K562 (cell line): ENCODE data around the gene MB21D2. TPM values are rescaled to one million over a fixed set of nuclear protein-coding genes. Genes with fewer than 3 reads are reported as not detected.

Experiments used
- ATAC-seq: fragments of 200-7000 bp; cut with Tn5 transposase; 3 replicates; pipeline ENCODE4 v1.9.1; 2020; ENCODE audit warnings: moderate library complexity
- BruUV-seq: library from RNA; stranded (reverse); fragments of 400-500 nt; replicated peaks from 2 replicates; lab custom pipeline; 2021; lab: Mats Ljungman, UMichigan
- CTCF ChIA-PET: fragments of 300-600 bp; formaldehyde crosslinking; extraction: SDS; loops from one replicate; lab custom pipeline; 2021; ENCODE audit warnings: low intra/inter-chr PET ratio; lab: Yijun Ruan, JAX
- POLR2A ChIA-PET: fragments of 300-600, 350-650 bp; sonication (Branson Sonifier 250); formaldehyde crosslinking; extraction: SDS; loops from one replicate; lab custom pipeline; 2021; ENCODE audit warnings: antibody characterized with exemption, inconsistent platforms; lab: Yijun Ruan, JAX
- DNase-seq, 4 experiments: peaks; one replicate each; pipeline versions ENCODE4 v3.0.0 to v3.0.0-alpha.2; 2011 to 2018; ENCODE audit warnings: low spot score in 3 of 4, mixed read lengths in 3 of 4; ENCODE audit errors: extremely low read depth in 1 of 4
- FAIRE-seq: peaks from 2 replicates; lab custom pipeline; 2011; peaks lifted over from hg19 to GRCh38; lab: Jason Lieb, UNC
- H2AFZ ChIP-seq: 2 replicates; pipeline ENCODE4 v1.6.0; 2011; ENCODE audit warnings: low read depth, low read length, control low read depth, inconsistent platforms
- H3K27ac ChIP-seq: fragments of 200-600 bp; 3 replicates; pipeline ENCODE4 v1.8.0; 2011; ENCODE audit warnings: low read depth, mild to moderate bottlenecking, control low read depth, inconsistent platforms, low read length, moderate library complexity, mixed read lengths; ENCODE audit errors: extremely low read depth
- H3K27me3 ChIP-seq, 2 experiments: fragments of 300-600 bp in 1 of 2; 2 replicates in 1 of 2; 3 replicates in 1 of 2; pipeline versions ENCODE4 v1.6.0 to v1.8.0; 2011; ENCODE audit warnings: inconsistent platforms in 2 of 2, low read length in 2 of 2, mild to moderate bottlenecking in 1 of 2, mixed read lengths in 1 of 2, moderate library complexity in 1 of 2; ENCODE audit not compliant: control insufficient read depth in 2 of 2, insufficient read depth in 2 of 2
- H3K36me3 ChIP-seq: fragments of 300-600 bp; 3 replicates; pipeline ENCODE4 v1.8.0; 2011; ENCODE audit warnings: mild to moderate bottlenecking, low read length, inconsistent platforms; ENCODE audit not compliant: control insufficient read depth, insufficient read depth
- H3K4me1 ChIP-seq, 2 experiments: fragments of 200-600 bp in 1 of 2; replicated peaks in 1 of 2; 2 replicates in 1 of 2; 3 replicates in 1 of 2; pipeline versions ENCODE4 v1.5.1 to v1.8.0; 2011; ENCODE audit warnings: inconsistent platforms in 2 of 2, low read length in 2 of 2, mild to moderate bottlenecking in 1 of 2, mixed read lengths in 1 of 2, moderate library complexity in 1 of 2; ENCODE audit not compliant: control insufficient read depth in 2 of 2, insufficient read depth in 2 of 2
- H3K4me2 ChIP-seq: 2 replicates; pipeline ENCODE4 v1.6.1; 2011; ENCODE audit warnings: low read length, control low read depth, inconsistent platforms, mixed read lengths; ENCODE audit not compliant: insufficient read depth
- H3K4me3 ChIP-seq: fragments of 200-600 bp; sonication (generic), shearing (Covaris generic); 2 replicates; pipeline ENCODE4 v1.5.1; 2016; ENCODE audit warnings: control low read depth, inconsistent platforms
- H3K79me2 ChIP-seq: fragments of 200-600 bp; 3 replicates; pipeline ENCODE4 v1.8.0; 2011; ENCODE audit warnings: low read length, inconsistent platforms; ENCODE audit not compliant: control insufficient read depth, insufficient read depth
- H3K9ac ChIP-seq, 2 experiments: 2 replicates each; pipeline versions ENCODE4 v1.6.0 to v1.6.1; 2011; ENCODE audit warnings: low read depth in 2 of 2, low read length in 2 of 2, control low read depth in 1 of 2, inconsistent platforms in 1 of 2, mild to moderate bottlenecking in 1 of 2, mixed read lengths in 1 of 2; ENCODE audit not compliant: insufficient read depth in 1 of 2
- H3K9me1 ChIP-seq: one replicate; pipeline ENCODE4 v1.6.0; 2011; ENCODE audit warnings: inconsistent platforms, mild to moderate bottlenecking, low read length, moderate library complexity; ENCODE audit not compliant: control insufficient read depth, insufficient read depth
- H3K9me3 ChIP-seq: replicated peaks from 2 replicates; pipeline ENCODE4 v1.5.1; 2011; ENCODE audit warnings: low read depth, low read length, inconsistent platforms; ENCODE audit not compliant: control insufficient read depth, insufficient read depth
- H4K20me1 ChIP-seq: replicated peaks from 2 replicates; pipeline ENCODE4 v1.6.1; 2011; ENCODE audit warnings: low read length, inconsistent platforms, mixed read lengths; ENCODE audit not compliant: control insufficient read depth, insufficient read depth
- ARID3B ChIP-seq: fragments of 250-450 bp; sonication (Bioruptor Pico); IDR thresholded peaks from 2 replicates; pipeline ENCODE4 v1.4.0; 2020; ENCODE audit warnings: borderline replicate concordance
- GABPB1 ChIP-seq: sonication (generic); formaldehyde crosslinking; IDR thresholded peaks from 2 replicates; pipeline ENCODE4 v1.8.0; 2022; ENCODE audit warnings: mild to moderate bottlenecking, missing genetic modification reagents
- ID3 ChIP-seq, 2 experiments: fragments of 250-450 bp in 1 of 2; fragments of 450-650 bp in 1 of 2; sonication (Bioruptor Pico) in 1 of 2; IDR thresholded peaks; 2 replicates each; pipeline versions ENCODE4 v1.6.1 to v1.8.0; 2016 to 2021; ENCODE audit warnings: mild to moderate bottlenecking in 2 of 2, moderate library complexity in 2 of 2, missing compliant biosample characterization in 1 of 2, missing genetic modification characterization in 1 of 2
- KLF13 ChIP-seq: fragments of 450-650 bp; IDR thresholded peaks from 2 replicates; pipeline ENCODE4 v1.6.1; 2016; ENCODE audit warnings: missing genetic modification characterization, low read depth, mild to moderate bottlenecking, missing compliant biosample characterization, moderate library complexity, borderline replicate concordance
- NFXL1 ChIP-seq: fragments of 450-650 bp; formaldehyde crosslinking; IDR thresholded peaks from 2 replicates; pipeline ENCODE4 v1.4.0; 2021; ENCODE audit warnings: mild to moderate bottlenecking
- TEAD2 ChIP-seq: fragments of 450-650 bp; IDR thresholded peaks from 2 replicates; pipeline ENCODE4 v1.6.1; 2016; ENCODE audit warnings: missing genetic modification characterization, control low read depth, missing compliant biosample characterization
- WGBS: fragments of 100-300 bp; shearing (Covaris generic); methylation state at CpG from one replicate; pipeline ENCODE4 v1.1.6; 2016; ENCODE audit warnings: low coverage, mixed read lengths; ENCODE audit not compliant: insufficient coverage; ENCODE audit errors: missing lambda C conversion rate; 5-methylcytosine and 5-hydroxymethylcytosine counted together
- in situ Hi-C: fragments of 300-500 bp; cut with MboI; formaldehyde crosslinking; loops from 4 replicates; pipeline ENCODE4 v1.15.0; 2018; ENCODE audit warnings: inconsistent platforms, mixed read lengths
- intact Hi-C: fragments of 100-400 bp; cut with micrococcal nuclease; formaldehyde crosslinking; loops from 2 replicates; pipeline ENCODE4 v1.14.2; 2022
- polyA plus RNA-seq, 8 experiments: library from polyadenylated mRNA; depleted of rRNA in 4 of 8; stranded (reverse) in 5 of 8; unstranded in 3 of 8; fragments of >200 nt; fragmentation: Nextera tagmentation in 2 of 8; fragmentation: Illumina TruSeq in 1 of 8; extraction: Ambion mirVana in 2 of 8; extraction: Trizol in 1 of 8; gene quantifications; 2 replicates each; pipeline versions ENCODE4 v1.2.1 to v1.2.3, GENCODE V29; 2011 to 2014; ENCODE audit warnings: inconsistent platforms in 1 of 8, missing spikeins in 1 of 8
- total RNA-seq, 7 experiments: library from RNA; depleted of rRNA in 6 of 7; stranded (reverse); fragments of >200 nt in 6 of 7; fragmentation: Illumina TruSeq in 2 of 7; extraction: Trizol in 2 of 7; gene quantifications; 2 replicates each; pipeline versions ENCODE4 v1.2.1 to v1.2.3, GENCODE V29; 2011 to 2021; ENCODE audit warnings: low replicate concordance in 1 of 7

MB21D2 gene
- total and polyA plus RNA-seq, 9 of the 15 experiments (the other 6 are each of a cell fraction or from before 2014, with no cell fraction given) = 0.01 TPM; not detected in 8

DNA sequence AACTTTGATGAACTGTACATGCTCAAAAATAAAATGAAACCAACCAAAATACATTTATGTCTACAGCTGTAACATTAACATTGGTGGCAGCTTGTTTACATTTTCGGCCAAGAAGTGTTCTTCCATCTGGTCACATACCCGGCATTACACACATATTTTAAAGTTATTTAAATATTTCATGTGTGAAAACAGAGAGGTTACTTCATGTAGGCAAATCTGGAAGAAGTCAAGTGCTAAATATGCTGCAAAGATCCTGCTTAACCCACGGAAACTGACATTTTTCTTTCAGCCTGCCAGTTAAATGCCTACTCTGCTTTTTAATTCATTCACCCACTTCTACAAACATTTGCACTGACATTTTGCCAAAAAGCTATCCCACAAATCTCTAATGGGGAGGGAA lies 69.7 kb downstream of the MB21D2 start:
- TF ChIP-seq NFXL1 = no peak
- no peak for TF ChIP-seq GABPB1
- TF ChIP-seq ID3 (CRISPR knock-in tag; IDR thresholded peaks at IDR 0.05) = no peak
- no peak for TF ChIP-seq ID3 (tag; IDR thresholded peaks at IDR 0.05)
- ChIA-PET POLR2A (no interaction called here), CTCF (no interaction called here)
- FAIRE-seq (no peak), DNase-seq (no peak), ATAC-seq (no peak)
- H3K4me2 ChIP-seq = no peak overlapping the region
- no peak overlapping the region for H3K4me3 ChIP-seq
- H2AFZ ChIP-seq = no peak overlapping the region
- in situ Hi-C loops = no loop called here
- intact Hi-C loops = no loop called here
- H3K9ac ChIP-seq = no peak overlapping the region
- no peak overlapping the region for H3K27ac ChIP-seq
- H3K79me2 ChIP-seq = no peaks in the 10 kb centered on the region
- no peaks in the 10 kb centered on the region; a peak in 1 of 5 replicates for H3K27me3 ChIP-seq
- 0% methylated on average over 3 of the region's 3 CpGs for WGBS
- H4K20me1 ChIP-seq = no peaks in the 10 kb centered on the region
- H3K9me1 ChIP-seq = no peaks in the 10 kb centered on the region
- no peaks in the 10 kb centered on the region for H3K4me1 ChIP-seq
- H3K36me3 ChIP-seq = no peaks in the 10 kb centered on the region
- H3K9me3 ChIP-seq = no peaks in the 10 kb centered on the region
- BruUV-seq = no TSS peak

DNA sequence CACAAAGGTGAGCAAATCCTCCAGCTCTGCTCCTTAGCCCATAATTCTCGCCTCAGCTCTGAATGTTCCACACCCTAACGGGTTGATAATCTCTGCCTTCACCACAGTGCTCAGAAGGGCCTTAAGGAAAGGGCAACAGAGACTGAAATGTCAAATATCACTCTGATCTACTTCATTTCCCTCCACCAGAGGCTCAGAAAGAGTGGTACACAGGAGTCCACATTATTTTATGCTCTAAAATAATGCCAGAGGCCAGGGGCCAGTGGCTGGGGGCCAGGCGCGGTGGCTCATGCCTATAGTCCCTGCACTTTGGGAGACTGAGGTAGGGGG lies 72.2 kb downstream of the MB21D2 start:
- in situ Hi-C loops = no loop called here

More for the DNA sequence above, 72.2 kb downstream of the MB21D2 start:
- H3K27ac ChIP-seq = no peak overlapping the region
- POLR2A ChIA-PET = no interaction called here
- intact Hi-C loops = no loop called here
- H3K79me2 ChIP-seq = no peaks in the 10 kb centered on the region
- WGBS = 0% methylated on average over 3 of the region's 4 CpGs
- no peak overlapping the region for H3K4me3 ChIP-seq
- no peak overlapping the region for H2AFZ ChIP-seq
- no peaks in the 10 kb centered on the region for H3K9me3 ChIP-seq
- TF ChIP-seq TEAD2 (no peak), KLF13 (tag) (no peak), ARID3B (CRISPR knock-in tag) (no peak)
- TF ChIP-seq, all 486 proteins: peak for 0
- Histone ChIP-seq H3K36me3 (no peaks in the 10 kb centered on the region), H3K4me2 (no peak overlapping the region), H4K20me1 (no peaks in the 10 kb centered on the region), H3K27me3 (no peaks in the 10 kb centered on the region; a peak in 1 of 5 replicates), H3K9ac (no peak overlapping the region), H3K4me1 (no peaks in the 10 kb centered on the region), H3K9me1 (no peaks in the 10 kb centered on the region)
- no peak for DNase-seq
- CTCF ChIA-PET = no interaction called here
- no peak for ATAC-seq
- no TSS peak for BruUV-seq
- FAIRE-seq = no peak
